Activated T-cell treated with anti-CD3 and anti-CD28 coated beads for 24 hours (primary cell): ENCODE measurements around the gene ALDH9A1.
"Not testable (repeated sequence)": the region's sequence is repeated elsewhere in the genome, so short reads cannot be mapped to it uniquely, and the experiment has no call there.

Experiments used
- DNase-seq: peaks from one replicate; pipeline ENCODE4 v3.0.0-alpha.2; 2020; ENCODE audit warnings: low read depth

Gene ALDH9A1

GRCh38 chr1:165645654-165646366 is 52.6 kb downstream of the ALDH9A1 start:
- DNase-seq, result no peak

- no peak for DNase-seq
Measured at GRCh38 chr1:165644064-165644735, 54.2 kb downstream of the ALDH9A1 start.

GRCh38 chr1:165641231-165641987 is 57.0 kb downstream of the ALDH9A1 start:
- no peak for DNase-seq

GRCh38 chr1:165639821-165640623 is 58.3 kb downstream of the ALDH9A1 start:
- DNase-seq, result no peak

GRCh38 chr1:165638211-165638610 is 60.2 kb downstream of the ALDH9A1 start:
- not testable (repeated sequence) for DNase-seq

- DNase-seq, result no peak
Measured at GRCh38 chr1:165637427-165637826, 60.9 kb downstream of the ALDH9A1 start.

GRCh38 chr1:165635823-165636222 is 62.5 kb downstream of the ALDH9A1 start:
- no peak for DNase-seq

DNA sequence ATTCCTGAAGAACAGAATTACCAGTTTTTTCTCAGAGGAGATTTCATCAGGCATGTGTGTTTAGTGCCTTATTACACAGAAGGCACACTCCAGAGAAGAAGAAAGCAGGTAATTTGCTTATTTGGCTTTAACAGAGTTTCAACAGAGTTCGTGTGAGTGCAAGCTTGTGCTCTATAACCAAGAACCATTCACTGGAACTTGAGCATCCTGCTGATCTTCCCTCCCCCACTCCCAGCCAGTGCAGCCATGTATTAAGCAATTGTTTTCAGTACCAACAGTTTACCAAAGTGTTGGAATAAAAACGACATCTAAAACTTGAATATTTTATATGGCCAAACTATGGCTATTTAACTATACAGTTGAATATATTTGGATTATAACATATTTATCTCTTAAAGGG is 63.0 kb downstream of the ALDH9A1 start:
- no peak for DNase-seq

DNA sequence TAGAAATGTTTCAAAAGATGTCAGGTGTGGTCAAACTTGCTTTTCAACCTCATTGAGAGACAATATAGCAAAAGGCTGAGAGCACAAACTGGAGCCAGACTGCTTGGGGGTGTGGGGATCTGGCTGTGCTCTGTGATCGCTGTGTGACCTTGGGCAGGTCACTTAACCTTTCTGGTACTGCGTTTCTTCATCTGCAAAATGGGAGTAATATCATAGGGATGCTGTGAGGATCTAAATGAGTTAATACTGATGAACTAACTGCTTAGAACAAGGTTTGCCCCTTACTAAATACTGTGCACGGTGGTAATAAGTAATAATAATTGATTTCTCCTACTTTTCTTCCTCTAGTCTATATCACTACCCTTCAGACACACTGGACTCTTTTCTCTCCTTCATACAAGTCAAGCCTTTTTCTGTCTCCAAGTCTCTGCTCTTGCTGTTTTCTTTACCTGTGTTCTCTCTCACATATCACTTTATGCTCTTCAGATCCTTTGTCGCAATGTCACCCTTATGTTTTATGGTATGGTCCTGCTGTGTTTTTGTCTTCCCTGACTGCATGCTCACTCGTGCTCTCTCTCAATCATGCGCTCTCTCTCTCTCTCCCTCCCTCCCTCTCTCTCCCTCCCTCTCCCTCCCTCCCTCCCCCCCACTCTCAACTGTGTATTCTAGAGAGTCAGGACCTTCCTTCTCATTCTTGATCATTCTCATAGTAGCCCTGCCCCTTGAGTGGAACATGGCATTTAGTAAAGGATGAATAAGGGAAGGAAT is 64.0 kb downstream of the ALDH9A1 start:
- no peak for DNase-seq

GRCh38 chr1:165633614-165634013 is 64.7 kb downstream of the ALDH9A1 start:
- no peak for DNase-seq

DNA sequence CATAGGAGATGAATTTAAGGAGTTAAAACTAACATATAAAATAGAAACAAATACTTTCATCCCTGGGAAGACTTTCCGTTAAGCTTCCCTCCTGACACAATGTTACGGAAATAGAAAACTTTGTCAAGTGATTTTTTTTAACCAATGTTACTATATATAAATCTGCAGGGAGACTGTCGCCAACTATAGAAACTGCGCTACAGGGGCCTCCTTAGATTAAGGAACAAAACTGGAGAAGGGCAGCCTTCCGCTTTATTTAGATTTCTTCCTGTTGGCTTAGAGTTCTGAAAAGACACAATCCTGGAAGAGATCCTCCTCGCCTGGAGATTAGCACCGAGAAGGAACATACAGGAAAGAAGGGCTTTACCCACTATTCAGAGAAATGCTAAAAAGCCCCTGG is 65.9 kb downstream of the ALDH9A1 start:
- no peak for DNase-seq

DNA sequence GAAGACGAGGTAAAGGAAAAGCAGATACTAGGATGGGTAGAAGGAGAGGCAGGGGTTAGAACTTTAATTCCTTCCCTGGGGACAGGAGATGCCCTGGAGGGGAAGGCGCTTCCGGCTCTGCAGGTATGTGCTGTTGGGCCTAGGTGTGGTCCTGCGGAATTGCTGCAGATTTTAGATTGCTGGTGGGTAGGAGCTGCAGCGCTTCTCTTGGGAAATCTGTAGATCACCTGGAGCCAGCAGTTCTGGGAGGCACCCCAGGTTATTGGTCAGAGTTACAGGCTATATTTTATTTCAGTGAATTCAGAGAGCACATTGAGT is 66.3 kb downstream of the ALDH9A1 start:
- DNase-seq, result no peak

DNA sequence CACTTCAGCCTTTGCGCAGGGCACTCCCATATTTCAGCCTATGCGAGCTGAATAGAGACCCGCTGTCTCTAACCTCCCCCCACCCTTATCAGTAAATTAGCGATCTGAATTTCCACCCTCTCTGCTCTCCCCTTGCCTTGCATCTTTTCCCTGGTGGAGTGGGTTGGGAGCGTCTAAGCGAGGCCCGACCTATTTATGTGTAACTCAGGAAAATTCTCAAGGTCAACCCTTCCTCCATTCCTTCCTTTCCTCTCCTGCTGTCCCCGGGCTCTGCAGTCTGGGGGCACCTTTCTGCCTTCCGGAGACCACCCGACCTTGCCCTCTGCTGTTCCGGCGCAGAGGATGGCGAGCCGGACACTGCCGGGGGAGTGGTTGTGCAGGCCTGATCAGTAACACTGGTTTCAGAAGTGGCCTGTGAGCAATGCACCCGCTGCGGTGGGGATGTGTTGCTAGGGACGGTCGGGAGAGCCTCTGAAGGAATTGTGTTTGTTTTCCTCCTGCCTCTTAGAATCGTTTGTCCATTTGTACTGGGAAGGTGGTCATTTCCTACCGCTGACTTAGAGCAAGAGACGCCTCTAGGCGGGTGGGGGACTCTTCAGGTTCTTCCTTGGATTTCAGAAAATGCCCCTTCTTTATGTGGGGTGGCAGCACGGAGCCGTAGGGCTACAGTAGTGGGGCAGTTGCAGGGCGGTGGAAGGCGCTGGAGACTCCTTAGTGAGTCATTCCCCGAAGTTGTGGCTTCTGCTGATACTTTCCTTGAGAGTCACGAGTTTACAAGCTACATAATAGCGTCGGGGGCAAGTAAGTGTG is 66.8 kb downstream of the ALDH9A1 start:
- DNase-seq, result peak; percentile 26

DNA sequence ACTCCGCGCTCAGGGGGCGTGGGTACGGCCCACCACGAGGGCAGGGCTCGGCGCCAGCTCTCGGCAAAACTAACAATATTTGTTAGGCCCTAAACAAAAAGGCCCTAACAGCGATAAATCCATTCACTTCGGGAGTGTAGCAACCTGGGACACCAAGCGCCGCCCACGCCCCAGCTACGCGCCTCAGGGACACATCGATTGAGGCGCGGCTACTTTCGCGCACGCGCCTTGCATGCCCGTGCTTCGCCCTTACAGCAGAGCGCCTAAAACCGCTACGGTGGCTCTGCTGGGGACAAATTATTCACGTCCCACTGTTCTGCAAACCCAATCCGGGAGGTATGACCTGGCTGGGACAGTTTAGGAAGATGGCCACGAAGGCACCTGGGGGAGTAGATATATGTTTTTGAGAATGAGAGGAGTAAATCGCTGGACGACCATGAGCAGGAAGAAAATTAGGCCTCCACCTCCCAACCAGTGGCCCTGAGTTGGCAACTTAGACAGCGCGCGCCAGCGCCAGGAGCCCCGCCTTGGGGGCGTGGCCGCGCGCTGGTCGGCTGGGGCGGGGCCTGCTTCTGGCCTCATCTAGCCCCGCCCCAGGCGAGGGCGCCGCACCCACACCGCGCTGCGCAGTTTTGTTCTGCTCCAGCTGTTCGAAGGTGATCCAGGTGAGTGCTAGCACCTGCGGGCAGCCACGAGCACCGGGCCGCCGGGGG is 67.6 kb downstream of the ALDH9A1 start, which contains the start of gene MGST3:
Gene MGST3, plus strand, starts transcription at position 606 of the 713 bp plus-strand sequence. CDS start 18,614 bp downstream, outside the sequence.
- DNase-seq, result peak; percentile 90

DNA sequence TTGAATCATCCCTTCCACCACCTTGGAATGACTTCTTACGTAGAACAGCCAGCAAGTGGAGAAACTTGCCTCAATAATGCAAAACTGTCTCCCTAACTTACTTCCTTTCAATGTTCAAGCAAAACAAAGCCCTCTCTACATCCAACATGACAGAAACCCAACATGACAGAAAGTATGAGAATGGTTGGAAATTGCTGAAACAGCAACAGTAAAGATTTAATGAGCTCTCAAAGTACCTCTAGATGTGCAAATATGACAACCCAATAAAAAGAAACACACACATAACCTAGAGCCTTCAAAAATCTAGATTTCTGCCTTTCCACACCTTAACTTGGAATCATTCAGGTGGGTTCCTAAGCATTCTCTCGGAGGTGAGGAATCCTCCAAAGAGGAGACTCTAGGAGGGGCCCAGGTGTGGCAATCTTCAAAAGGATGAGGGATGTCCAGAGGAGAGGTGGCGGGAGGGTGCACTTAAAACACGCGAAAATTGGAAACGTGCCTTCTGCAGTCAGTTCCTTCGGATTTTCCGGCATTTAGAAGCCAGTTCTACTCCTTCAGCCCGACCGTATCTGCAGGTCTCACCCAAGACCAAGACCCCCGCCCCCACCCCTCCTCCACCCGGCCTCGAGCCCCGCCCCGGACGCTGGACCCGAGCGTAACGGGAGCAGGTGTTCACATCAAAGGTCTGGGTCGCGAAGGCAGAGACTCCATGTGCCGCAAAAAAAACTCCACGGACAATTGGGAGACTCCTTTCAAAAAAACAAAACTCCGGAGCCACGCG is 68.3 kb downstream of the ALDH9A1 start:
- DNase-seq, result no peak

- DNase-seq, result no peak
Measured at GRCh38 chr1:165629151-165629550, 69.2 kb downstream of the ALDH9A1 start.

DNA sequence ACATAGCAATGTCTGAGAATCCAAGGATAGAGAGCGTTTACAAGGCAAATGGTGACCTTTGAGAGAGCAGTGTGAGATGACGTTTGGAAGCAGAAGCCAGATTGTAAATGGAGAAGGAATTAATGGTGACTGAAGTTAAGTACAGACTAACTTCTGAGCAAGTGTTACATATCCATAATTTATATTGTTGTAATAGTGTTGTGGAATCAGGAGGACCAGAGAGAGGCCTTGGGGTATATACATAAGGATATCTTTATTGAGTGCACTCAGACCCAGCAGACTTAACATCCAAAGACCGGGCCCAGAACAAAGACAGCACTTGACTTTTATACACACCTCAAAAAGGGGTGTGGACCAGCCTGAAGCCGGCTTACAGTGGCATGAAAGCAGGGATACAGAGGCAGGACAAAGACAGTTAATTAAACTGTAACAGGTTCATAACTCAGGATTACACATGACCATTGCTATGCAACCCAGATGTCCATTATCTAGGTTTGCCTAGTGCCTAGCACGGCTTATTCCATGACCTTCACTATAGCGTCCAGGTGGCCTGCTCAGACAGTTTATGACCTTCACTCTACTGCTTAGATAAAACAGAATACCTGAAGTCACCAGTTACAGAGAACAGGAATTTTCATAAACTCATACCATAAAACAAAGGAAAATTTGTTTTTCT is 70.1 kb downstream of the ALDH9A1 start:
- no peak for DNase-seq

GRCh38 chr1:165624441-165624840 is 73.9 kb downstream of the ALDH9A1 start:
- no peak for DNase-seq

DNA sequence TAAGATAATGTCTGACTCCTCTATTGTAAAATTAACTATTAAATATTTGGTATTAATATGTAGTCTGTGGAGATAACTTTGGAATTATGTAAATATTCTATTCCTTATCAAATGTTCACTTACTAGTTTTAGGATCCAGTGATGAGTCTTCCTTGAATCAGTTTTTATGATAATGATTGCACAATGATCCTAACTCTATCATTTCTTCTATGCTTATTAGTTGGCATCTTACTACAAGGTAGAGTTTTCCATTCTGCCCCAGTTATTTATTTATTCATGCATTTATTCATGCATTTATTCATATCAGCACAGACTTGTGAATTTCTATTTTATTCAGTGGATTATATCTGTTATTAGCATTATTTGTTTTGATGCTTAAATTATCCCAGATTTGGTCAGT is 74.7 kb downstream of the ALDH9A1 start:
- DNase-seq, result no peak
